Measurements from ENCODE around the gene IL1B. TPM values are rescaled to one million over a fixed set of nuclear protein-coding genes. Genes with fewer than 3 reads are reported as not detected.
A peak's percentile ranks its signal among the peaks of the same experiment; 100 is the strongest.

The IL1B gene
- total and polyA plus RNA-seq, 2 experiments from 2014 or later = 0.86 to 2.2 TPM

- H3K9ac ChIP-seq = no peak overlapping the region
- no peak overlapping the region for H3K27ac ChIP-seq
- no peak overlapping the region for H3K4me2 ChIP-seq (ENCODE audit: unreplicated experiment)
- H2AFZ ChIP-seq = no peak overlapping the region
- in situ Hi-C loops (cut with MboI) = no loop called here
- H3K4me3 ChIP-seq = no peak overlapping the region
- no peaks in the 10 kb centered on the region for H3K27me3 ChIP-seq (replicated peaks; ENCODE audit: insufficient read depth)
- H3K79me2 ChIP-seq (ENCODE audit: insufficient read depth) = no peaks in the 10 kb centered on the region
- 88 to 89% methylated on average over 1 of the region's 1 CpG for WGBS, 2 experiments (ENCODE audit: low coverage in 1 of 2, low lambda C conversion rate in 2 of 2, missing lambda C conversion rate in 2 of 2)
- peaks cover 17% of the 10 kb centered on the region for H3K4me1 ChIP-seq (ENCODE audit: insufficient read depth)
- H3K9me3 ChIP-seq (ENCODE audit: low read depth) = no peaks in the 10 kb centered on the region
- no peak for DNase-seq
- TF ChIP-seq EZH2phosphoT487 (IDR thresholded peaks at IDR 0.05; ENCODE audit: insufficient read depth, low read depth) = no peak
- TF ChIP-seq EZH2 (IDR thresholded peaks at IDR 0.05; ENCODE audit: insufficient read depth, poor library complexity, severe bottlenecking) = no peak
- peaks cover 21% of the 10 kb centered on the region for H3F3A ChIP-seq (ENCODE audit: insufficient read depth)
- H3K9me2 ChIP-seq (ENCODE audit: insufficient read depth) = no peaks in the 10 kb centered on the region; the same call in 1 of the 2 replicates
- H4K20me1 ChIP-seq (ENCODE audit: insufficient read depth) = no peaks in the 10 kb centered on the region
- no peaks in the 10 kb centered on the region for H3K36me3 ChIP-seq (ENCODE audit: low read depth)
Measured at GRCh38 chr2:112795774-112796173, 40.8 kb downstream of the IL1B start.

- Histone ChIP-seq H3K4me1 (ENCODE audit: insufficient read depth) (peaks cover 17% of the 10 kb centered on the region), H3K9ac (no peak overlapping the region), H3K36me3 (ENCODE audit: low read depth) (no peaks in the 10 kb centered on the region), H4K20me1 (ENCODE audit: insufficient read depth) (no peaks in the 10 kb centered on the region), H3K4me2 (ENCODE audit: unreplicated experiment) (no peak overlapping the region), H3K4me3 (no peak overlapping the region), H3K27me3 (replicated peaks; ENCODE audit: insufficient read depth) (no peaks in the 10 kb centered on the region), H3K27ac (peak overlapping the region; percentile 88), H3K9me2 (ENCODE audit: insufficient read depth) (no peaks in the 10 kb centered on the region; the same call in 1 of the 2 replicates), H2AFZ (no peak overlapping the region), H3K79me2 (ENCODE audit: insufficient read depth) (no peaks in the 10 kb centered on the region), H3K9me3 (ENCODE audit: low read depth) (no peaks in the 10 kb centered on the region), H3F3A (ENCODE audit: insufficient read depth) (peaks cover 21% of the 10 kb centered on the region)
- in situ Hi-C loops (cut with MboI) = no loop called here
- no peak for DNase-seq
- 93 to 100% methylated on average over 3 of the region's 3 CpGs for WGBS, 2 experiments (ENCODE audit: low coverage in 1 of 2, low lambda C conversion rate in 2 of 2, missing lambda C conversion rate in 2 of 2)
- TF ChIP-seq EZH2phosphoT487 (IDR thresholded peaks at IDR 0.05; ENCODE audit: insufficient read depth, low read depth) = no peak
- no peak for TF ChIP-seq EZH2 (IDR thresholded peaks at IDR 0.05; ENCODE audit: insufficient read depth, poor library complexity, severe bottlenecking)
Measured at GRCh38 chr2:112794841-112795240, 41.7 kb downstream of the IL1B start.

GRCh38 chr2:112794131-112794733 lies 42.3 kb downstream of the IL1B start:
- in situ Hi-C loops (cut with MboI) = no loop called here
- Histone ChIP-seq H3K36me3 (ENCODE audit: low read depth) (no peaks in the 10 kb centered on the region), H3K4me2 (ENCODE audit: unreplicated experiment) (peak overlapping the region; percentile 41), H2AFZ (peak overlapping the region; percentile 49), H3K9me3 (ENCODE audit: low read depth) (no peaks in the 10 kb centered on the region), H3F3A (ENCODE audit: insufficient read depth) (peaks cover 21% of the 10 kb centered on the region), H3K4me3 (no peak overlapping the region), H3K79me2 (ENCODE audit: insufficient read depth) (no peaks in the 10 kb centered on the region), H3K9ac (peak overlapping the region; percentile 61), H3K9me2 (ENCODE audit: insufficient read depth) (no peaks in the 10 kb centered on the region; the same call in 1 of the 2 replicates), H3K27ac (peak overlapping the region; percentile 88), H3K4me1 (ENCODE audit: insufficient read depth) (peaks cover 17% of the 10 kb centered on the region), H3K27me3 (replicated peaks; ENCODE audit: insufficient read depth) (no peaks in the 10 kb centered on the region), H4K20me1 (ENCODE audit: insufficient read depth) (no peaks in the 10 kb centered on the region)
- no peak for TF ChIP-seq EZH2 (IDR thresholded peaks at IDR 0.05; ENCODE audit: insufficient read depth, poor library complexity, severe bottlenecking)
- TF ChIP-seq EZH2phosphoT487 (IDR thresholded peaks at IDR 0.05; ENCODE audit: insufficient read depth, low read depth) = no peak
- DNase-seq = peak; percentile 89
- WGBS, 2 experiments (ENCODE audit: low coverage in 1 of 2, low lambda C conversion rate in 2 of 2, missing lambda C conversion rate in 2 of 2) = 19 to 20% methylated on average over 5 of the region's 5 CpGs

- H2AFZ ChIP-seq = peak overlapping the region; percentile 49
- H3K9me2 ChIP-seq (ENCODE audit: insufficient read depth) = no peaks in the 10 kb centered on the region; the same call in 1 of the 2 replicates
- no peaks in the 10 kb centered on the region for H3K9me3 ChIP-seq (ENCODE audit: low read depth)
- peak; percentile 52 for DNase-seq
- no peaks in the 10 kb centered on the region for H3K36me3 ChIP-seq (ENCODE audit: low read depth)
- no peaks in the 10 kb centered on the region for H4K20me1 ChIP-seq (ENCODE audit: insufficient read depth)
- peak overlapping the region; percentile 88 for H3K27ac ChIP-seq
- in situ Hi-C loops (cut with MboI) = no loop called here
- H3K4me3 ChIP-seq = no peak overlapping the region
- peaks cover 17% of the 10 kb centered on the region for H3K4me1 ChIP-seq (ENCODE audit: insufficient read depth)
- peak overlapping the region; percentile 61 for H3K9ac ChIP-seq
- H3F3A ChIP-seq (ENCODE audit: insufficient read depth) = peaks cover 21% of the 10 kb centered on the region
- peak overlapping the region; percentile 41 for H3K4me2 ChIP-seq (ENCODE audit: unreplicated experiment)
- no peaks in the 10 kb centered on the region for H3K27me3 ChIP-seq (replicated peaks; ENCODE audit: insufficient read depth)
- no peaks in the 10 kb centered on the region for H3K79me2 ChIP-seq (ENCODE audit: insufficient read depth)
- TF ChIP-seq EZH2 (IDR thresholded peaks at IDR 0.05; ENCODE audit: insufficient read depth, poor library complexity, severe bottlenecking) = no peak
- 45 to 55% methylated on average over 3 of the region's 3 CpGs for WGBS, 2 experiments (ENCODE audit: low coverage in 1 of 2, low lambda C conversion rate in 2 of 2, missing lambda C conversion rate in 2 of 2)
Measured at GRCh38 chr2:112793449-112793978, 43.1 kb downstream of the IL1B start.

Measured in GM23248 (cell line).